A673 (cell line): ENCODE measurements around the gene SLC17A7.

Experiments used
- CTCF ChIP-seq: fragments of 300-800, 200-600 bp; sonication (generic); conservative IDR thresholded peaks from 2 replicates; pipeline ENCODE4 v1.5.1; 2017; ENCODE audit warnings: low read depth, mild to moderate bottlenecking, antibody characterized with exemption, low read length, moderate library complexity, mixed read lengths
- EZH2 ChIP-seq: fragments of 200-600 bp; sonication (generic); IDR thresholded peaks from 2 replicates; pipeline ENCODE4 v1.6.1; 2017; ENCODE audit warnings: borderline replicate concordance, low read depth, mild to moderate bottlenecking, mixed read lengths, antibody characterized with exemption, low read length; ENCODE audit not compliant: poor library complexity, severe bottlenecking

- TF ChIP-seq CTCF, result no peak
- no peak for TF ChIP-seq EZH2
These were observed 25.5 kb downstream of the SLC17A7 start for GRCh38 chr19:49415810-49416200.
